Stimulated activated CD8-positive, alpha-beta memory T cell treated with anti-CD3 and anti-CD28 coated beads, Interleukin-4, amount 100 ng/mL, for 4 hours (primary cell): ENCODE data around the gene EIF4E1B.

ENCODE experiments used
- DNase-seq, 2 donors: peaks; one replicate each; pipeline ENCODE4 v3.0.0-alpha.2; 2020; ENCODE audit warnings: low read depth in 2 of 2, low spot score in 1 of 2

The EIF4E1B gene

DNA sequence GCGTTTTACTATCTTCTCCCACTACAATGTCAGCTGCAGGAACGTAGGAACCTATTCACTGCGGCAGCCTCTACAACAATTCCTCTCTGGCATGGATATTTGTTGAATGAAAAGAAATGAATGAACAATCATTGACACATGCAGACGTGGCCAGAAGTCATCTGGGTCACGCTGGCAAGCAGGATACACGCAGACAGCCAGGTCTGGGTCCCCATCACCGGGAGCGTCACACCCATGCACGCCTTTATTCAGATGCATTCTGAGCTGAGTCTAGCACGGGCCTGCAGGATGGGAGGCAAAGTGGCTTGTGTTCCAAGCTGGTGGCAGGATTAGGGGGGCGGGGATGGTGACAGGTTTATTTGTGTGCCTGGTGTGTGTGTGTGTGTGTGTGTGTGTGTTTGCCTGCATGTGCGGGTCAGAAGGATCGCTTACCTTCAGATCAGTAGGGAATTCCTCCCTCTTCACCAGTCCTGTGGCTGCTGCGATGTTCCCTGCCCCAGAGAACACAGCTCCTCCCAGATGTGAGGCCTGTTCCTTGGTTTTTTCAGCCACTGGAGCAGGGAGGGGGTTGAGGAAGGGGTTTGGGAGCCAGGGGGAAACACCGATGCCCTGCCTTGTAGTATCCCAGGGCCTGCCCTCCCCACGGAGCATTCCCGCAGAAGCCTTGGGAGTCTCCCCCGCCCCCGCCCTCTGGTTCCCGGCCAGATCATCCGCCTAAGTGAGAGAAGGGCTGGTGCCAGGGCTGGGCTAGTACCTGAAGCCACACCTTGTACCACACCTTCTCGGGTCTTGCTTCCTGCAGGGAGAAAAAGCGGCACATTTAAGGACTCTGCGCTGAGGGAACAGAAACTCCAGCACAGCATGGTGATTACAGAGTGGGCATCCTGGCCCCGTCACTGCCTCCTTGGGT lies 4.3 kb upstream of the EIF4E1B start:
- no peak for DNase-seq

DNA sequence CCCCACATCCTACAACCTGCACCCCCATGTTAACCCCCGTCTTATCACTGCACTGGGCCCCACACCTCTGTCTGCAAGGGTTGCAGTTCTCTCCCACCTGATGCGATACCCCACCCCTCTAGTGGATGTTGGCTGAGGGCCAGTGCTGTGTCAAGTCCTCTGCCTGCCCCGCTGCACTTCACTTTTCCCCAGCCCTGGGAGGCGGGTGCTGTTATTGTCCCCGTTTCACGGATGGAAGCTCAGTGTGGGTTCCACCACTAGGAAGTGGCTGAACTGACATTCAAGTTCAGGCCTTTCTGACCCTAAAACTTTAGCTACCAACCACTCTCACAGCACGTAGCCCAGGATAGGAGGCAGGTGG lies 3.6 kb upstream of the EIF4E1B start:
- no peak for DNase-seq

DNA sequence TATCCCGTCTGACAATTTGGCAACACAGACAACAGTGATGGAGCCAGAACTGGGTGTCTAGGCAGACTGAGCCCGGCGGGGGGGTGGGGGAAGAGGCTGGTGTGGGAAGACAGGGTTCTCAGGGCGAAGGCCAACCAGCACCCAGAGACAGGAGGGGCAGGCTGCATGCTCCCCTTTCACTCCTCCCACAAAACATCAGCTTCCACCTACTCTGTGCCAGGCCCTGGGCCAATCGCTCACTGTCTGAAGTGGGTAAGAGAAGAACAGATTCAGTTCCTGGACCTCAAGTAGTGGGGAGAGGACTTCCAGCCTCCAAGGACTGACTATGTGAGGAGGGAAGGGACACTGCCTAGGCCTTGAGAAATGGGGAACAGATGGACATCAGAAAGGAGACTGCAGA lies 2.9 kb upstream of the EIF4E1B start:
- no peak for DNase-seq

DNA sequence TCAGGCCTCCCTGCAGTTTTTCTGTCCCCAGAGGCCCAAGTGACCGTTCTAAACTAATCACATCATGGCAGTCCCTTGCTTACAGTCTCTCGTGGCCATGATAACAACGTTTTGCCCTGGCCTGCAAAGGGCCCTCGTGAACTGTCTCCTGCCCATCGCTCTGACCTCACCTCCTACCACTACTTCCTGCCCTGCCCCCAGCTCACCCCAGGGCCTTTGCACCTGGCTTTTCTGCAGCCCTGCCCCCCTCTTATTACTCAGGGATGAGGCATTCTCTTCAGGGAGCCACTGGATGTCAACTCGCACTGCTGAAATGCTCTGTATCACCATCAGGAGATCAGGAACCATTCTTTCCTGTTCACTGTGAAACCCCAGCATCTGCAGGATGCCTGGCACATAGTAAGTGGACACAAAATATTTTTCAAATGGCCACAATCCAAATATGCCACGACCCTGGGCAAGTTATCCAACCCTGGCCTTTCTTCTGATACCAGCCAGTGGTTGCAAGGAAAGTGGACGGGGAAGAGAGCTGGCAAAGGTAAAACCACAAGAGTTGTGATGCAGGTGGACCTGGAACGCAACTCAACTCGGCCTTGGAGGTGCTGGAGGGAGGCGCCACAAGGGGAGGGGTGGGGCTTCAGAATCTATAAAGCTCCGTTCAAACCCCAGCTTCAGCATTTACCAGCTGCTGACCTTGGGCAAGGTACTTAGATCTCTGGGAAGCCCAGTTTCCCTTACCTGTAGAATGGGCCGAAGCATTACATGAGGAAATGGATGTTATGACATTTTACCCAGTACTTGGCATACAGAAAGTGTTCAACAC lies 1.9 kb upstream of the EIF4E1B start:
- DNase-seq: no peak

GRCh38 chr5:176629317-176629852 lies 1.1 kb upstream of the EIF4E1B start:
- no peak for DNase-seq

GRCh38 chr5:176630681-176631222 lies 277 bp downstream of the EIF4E1B start:
- DNase-seq: no peak

GRCh38 chr5:176631383-176632200 lies 1.1 kb downstream of the EIF4E1B start:
- DNase-seq: no peak

DNA sequence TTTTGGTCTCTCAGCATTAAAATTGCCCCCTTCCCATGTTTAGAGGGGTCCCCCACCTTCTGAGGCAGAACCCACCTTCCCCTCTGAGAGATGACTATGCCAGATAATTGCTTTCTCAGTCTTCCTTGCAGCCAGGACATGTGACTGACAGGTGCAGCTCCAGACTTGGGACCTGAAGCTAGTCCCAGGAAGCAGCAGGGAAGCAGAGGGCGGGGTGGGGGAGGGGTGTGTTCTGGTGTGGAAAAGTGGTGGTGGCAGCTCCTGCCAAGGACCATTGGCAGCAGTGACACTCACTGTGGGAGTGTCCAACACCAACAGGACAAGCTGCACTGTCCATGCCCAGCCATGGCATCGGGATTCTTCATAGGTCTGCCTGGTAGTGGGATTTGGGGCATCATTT lies 2.3 kb downstream of the EIF4E1B start:
- no peak for DNase-seq

- no peak for DNase-seq
These were observed 3.1 kb downstream of the EIF4E1B start for GRCh38 chr5:176633598-176633997.

DNA sequence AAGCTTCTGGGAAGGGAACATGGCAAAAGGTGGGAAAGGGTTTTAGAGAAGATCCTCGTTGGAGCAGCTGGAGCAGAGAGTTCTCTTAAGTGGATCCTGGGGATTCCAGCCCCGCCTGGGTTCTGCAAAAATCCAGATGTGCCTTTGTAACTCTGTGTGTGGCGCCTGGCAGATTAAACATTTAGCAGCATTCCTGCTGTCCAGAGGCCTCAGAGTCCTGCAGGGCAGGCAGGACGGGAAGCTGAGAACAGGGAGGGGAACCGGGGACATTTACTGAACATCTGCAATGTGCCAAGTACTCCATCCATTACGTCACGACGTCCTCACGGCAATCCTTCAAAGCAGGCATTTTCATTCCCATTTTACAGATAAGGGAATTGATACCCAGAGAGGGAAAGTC lies 6.0 kb downstream of the EIF4E1B start:
- DNase-seq: no peak

- no peak for DNase-seq
These were observed 7.1 kb downstream of the EIF4E1B start for GRCh38 chr5:176637556-176637955.

DNA sequence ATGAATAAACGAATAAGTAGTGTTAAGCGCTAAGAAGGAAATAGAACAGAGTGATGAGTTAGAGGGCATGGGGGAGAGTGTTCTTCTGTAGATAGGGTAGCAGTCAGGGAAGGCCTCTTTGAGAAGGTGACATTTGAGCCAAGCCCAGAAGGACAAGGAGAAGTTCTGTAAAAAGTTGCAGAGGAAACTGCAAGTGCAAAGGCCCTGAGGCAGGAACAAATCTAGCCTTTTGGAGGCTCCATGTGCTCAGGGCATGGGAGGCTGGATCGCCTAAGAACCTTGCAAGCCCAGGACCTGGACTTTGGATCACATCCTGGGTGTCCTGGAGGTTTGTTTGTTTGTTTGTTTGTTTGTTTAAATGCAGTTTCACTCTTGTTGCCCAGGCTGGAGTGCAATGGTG lies 8.0 kb downstream of the EIF4E1B start:
- DNase-seq: no peak

DNA sequence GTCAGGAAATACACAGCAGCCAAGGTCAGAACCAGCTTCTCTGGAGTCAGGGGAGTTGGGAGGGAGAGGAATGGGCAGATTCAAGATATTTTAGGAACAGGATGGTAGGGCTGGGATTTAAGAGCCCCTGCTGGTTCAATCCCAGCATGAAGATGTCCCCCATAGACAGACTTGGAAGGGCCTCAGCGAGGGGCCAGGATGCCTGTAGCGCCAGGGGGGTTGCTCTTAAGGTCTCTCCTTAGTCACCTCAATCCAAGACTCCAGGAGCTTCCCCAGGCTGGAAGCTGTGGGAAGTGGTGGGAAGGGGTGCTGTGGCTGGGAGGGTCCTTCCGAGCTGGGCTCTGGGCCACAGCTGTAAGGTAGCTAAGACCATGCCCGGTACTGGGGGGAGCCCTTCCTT lies 8.7 kb downstream of the EIF4E1B start:
- no peak for DNase-seq

DNA sequence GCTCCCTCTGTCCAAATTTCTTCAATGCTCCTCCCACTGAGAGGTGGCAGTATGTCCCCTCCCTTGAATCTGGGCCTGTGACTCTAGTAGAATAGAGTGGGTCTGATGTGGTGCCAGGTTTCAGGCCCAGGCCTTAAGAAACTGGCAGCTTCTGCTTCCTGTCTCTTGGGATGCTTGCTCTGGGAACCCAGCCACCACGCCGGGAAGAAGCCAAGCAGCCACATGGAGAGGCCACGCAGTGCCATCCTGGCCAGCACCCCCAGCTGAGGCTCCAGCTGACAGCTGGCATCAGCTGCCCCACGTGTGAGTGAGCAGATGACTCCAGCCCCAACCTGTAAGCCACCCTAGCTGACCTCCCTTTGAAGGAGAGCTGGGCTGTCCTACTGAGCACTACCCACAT lies 9.5 kb downstream of the EIF4E1B start:
- no peak for DNase-seq

DNA sequence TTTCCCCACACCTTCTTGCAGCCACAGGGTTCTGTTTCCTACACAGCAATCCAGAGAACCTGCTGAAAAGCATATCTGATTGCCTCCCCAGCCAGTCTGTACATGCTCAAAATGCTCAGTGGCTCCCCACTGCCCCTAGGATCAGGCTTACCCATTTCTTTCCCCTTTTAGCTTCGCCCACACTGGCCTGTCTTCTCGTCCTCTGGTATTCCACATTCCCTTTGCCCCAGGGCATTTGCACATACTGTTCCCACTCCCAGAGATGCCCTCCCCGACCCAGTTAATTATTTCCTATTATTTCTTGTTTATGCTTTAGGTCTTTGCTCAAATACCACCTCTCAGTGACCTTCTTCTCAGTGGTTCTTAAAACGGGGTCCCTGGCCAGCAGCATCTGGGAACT lies 10.1 kb downstream of the EIF4E1B start:
- DNase-seq: no peak

DNA sequence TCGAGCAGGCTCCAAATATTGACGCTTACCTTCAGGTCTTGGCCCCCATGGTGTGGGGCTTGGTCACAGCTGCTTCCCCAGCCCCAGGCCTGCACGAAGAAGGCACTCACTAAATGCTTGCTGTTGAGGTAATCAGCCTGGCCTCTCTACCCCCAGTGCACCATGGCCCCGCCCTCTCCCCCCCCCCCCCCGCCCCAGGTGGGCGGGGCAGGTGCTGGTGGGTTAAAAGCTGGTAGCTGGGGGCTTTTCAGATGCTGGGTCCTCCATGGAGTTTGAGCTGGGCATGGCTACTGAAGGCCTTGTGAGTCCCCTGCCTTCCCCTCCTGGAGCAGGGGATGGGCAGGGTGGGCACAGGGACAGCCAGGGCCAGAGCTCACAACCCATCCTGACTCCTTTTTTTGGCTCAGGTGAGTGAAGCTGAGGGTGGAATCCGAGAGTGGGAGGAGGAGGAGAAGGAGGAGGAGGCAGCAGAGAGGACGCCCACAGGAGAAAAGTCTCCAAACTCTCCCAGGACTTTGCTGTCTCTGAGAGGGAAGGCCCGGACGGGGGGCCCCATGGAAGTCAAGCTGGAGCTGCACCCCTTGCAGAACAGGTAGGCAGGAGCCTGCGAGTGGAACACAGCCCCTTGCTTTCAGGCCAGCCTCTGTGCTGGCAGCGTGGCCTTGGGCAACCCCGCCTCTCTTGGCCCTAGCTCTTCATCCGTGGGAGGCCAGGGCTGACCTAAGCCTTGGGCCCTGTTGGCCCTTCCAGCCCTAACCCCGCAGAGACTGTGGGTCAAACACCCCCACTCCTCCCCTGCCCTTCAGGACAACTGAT lies 12.4 kb downstream of the EIF4E1B start:
- DNase-seq: no peak

GRCh38 chr5:176643491-176644219 lies 13.2 kb downstream of the EIF4E1B start:
- no peak for DNase-seq

DNA sequence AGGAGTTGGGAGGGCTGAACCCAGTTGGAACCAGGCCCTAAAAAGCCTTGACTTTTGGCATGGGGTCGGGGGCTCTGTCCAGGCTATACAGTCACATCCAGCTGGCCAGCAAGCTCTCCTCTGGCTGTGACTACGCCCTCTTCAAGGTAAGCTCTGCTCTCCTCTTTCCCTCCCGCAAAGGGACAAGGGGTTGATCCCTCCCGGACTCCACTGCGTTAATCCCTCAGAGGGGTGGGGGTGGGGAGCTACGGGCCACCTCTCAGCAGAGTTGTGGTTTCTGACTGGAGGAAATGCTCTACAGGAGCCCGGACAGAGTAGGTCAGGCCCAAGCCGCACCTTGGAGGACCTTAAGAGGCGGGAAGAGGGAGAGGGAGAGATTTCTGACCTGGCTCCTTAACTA lies 13.8 kb downstream of the EIF4E1B start:
- no peak for DNase-seq

DNA sequence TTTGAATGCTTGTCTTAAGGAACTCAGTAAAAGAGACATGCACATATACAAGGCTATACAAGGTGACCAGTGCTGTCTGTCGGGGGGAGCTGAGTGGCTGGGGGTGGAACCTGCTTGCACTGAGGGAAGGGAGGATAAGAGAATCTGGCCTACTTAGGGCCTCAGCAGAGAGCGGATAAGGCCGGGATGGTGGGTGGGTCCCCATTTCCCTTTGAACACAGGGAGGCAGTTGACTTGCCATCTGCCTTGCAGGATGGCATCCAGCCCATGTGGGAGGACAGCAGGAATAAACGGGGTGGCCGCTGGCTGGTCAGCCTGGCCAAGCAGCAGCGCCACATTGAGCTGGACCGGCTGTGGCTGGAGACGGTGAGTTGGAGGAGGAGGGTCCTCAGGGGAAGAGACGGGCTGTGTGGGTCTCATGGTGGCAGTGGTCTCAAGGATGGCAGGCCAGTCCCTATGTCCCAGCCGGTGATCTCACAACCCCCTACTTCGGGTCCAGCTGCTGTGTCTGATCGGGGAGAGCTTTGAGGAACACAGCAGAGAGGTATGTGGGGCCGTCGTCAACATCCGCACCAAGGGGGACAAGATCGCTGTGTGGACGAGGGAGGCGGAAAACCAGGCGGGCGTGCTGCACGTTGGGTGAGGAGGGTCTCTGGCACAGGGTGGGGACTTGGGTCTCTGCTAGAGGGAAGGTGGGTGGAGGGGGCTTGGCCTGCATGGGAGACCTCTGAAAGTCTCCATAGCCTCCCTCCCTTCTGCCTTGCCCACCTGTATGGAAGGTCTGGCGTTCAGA lies 14.6 kb downstream of the EIF4E1B start:
- no peak for DNase-seq
